ENCODE results near the gene AFF3.

- TF ChIP-seq, protein P1, sequence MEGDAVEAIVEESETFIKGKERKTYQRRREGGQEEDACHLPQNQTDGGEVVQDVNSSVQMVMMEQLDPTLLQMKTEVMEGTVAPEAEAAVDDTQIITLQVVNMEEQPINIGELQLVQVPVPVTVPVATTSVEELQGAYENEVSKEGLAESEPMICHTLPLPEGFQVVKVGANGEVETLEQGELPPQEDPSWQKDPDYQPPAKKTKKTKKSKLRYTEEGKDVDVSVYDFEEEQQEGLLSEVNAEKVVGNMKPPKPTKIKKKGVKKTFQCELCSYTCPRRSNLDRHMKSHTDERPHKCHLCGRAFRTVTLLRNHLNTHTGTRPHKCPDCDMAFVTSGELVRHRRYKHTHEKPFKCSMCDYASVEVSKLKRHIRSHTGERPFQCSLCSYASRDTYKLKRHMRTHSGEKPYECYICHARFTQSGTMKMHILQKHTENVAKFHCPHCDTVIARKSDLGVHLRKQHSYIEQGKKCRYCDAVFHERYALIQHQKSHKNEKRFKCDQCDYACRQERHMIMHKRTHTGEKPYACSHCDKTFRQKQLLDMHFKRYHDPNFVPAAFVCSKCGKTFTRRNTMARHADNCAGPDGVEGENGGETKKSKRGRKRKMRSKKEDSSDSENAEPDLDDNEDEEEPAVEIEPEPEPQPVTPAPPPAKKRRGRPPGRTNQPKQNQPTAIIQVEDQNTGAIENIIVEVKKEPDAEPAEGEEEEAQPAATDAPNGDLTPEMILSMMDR (IDR thresholded peaks at IDR 0.05): no peak
- TF ChIP-seq EP300 (IDR thresholded peaks at IDR 0.05): no peak
- TF ChIP-seq POLR2A (IDR thresholded peaks at IDR 0.05): no peak
- TF ChIP-seq POLR2AphosphoS5 (IDR thresholded peaks at IDR 0.05): no peak
These were observed 69.3 kb downstream of the AFF3 start for GRCh38 chr2:100073110-100073509.
